Osteoblast (primary cell): ENCODE results near the gene ATG4B. TPM values are rescaled to one million over a fixed set of nuclear protein-coding genes. Genes with fewer than 3 reads are reported as not detected.
A peak's percentile ranks its signal among the peaks of the same experiment; 100 is the strongest.
"Not testable (repeated sequence)": the region's sequence is repeated elsewhere in the genome, so short reads cannot be mapped to it uniquely, and the experiment has no call there.

ENCODE experiments used
- DNase-seq: peaks from one replicate; pipeline ENCODE4 v3.0.0; 2011; ENCODE audit warnings: low spot score, mixed read lengths; ENCODE audit not compliant: insufficient read length; ENCODE audit errors: missing footprints
- H2AFZ ChIP-seq: 2 replicates; pipeline ENCODE4 v1.6.0; 2011; ENCODE audit warnings: mild to moderate bottlenecking, low read length
- H3K27ac ChIP-seq: 2 replicates; pipeline ENCODE4 v1.5.1; 2011; ENCODE audit warnings: mild to moderate bottlenecking, low read depth, low read length, moderate library complexity
- H3K27me3 ChIP-seq: 2 replicates; pipeline ENCODE4 v1.6.0; 2012; ENCODE audit warnings: mild to moderate bottlenecking, control low read depth, inconsistent platforms, low read length, moderate library complexity; ENCODE audit not compliant: insufficient read depth
- H3K36me3 ChIP-seq: 2 replicates; pipeline ENCODE4 v1.5.1; 2011; ENCODE audit warnings: mild to moderate bottlenecking, low read length, control low read depth, moderate library complexity; ENCODE audit not compliant: insufficient read depth
- H3K4me1 ChIP-seq: 2 replicates; pipeline ENCODE4 v1.5.1; 2011; ENCODE audit warnings: mild to moderate bottlenecking, low read length, control low read depth, moderate library complexity; ENCODE audit not compliant: insufficient read depth
- H3K4me2 ChIP-seq: 2 replicates; pipeline ENCODE4 v1.6.0; 2011; ENCODE audit warnings: mild to moderate bottlenecking, low read length; ENCODE audit not compliant: insufficient read depth
- H3K4me3 ChIP-seq: fragments of 200-600 bp; sonication (generic); 3 replicates; pipeline ENCODE4 v1.5.1; 2012; ENCODE audit warnings: mild to moderate bottlenecking, low read length, inconsistent platforms; ENCODE audit not compliant: insufficient read depth
- H3K79me2 ChIP-seq: 2 replicates; pipeline ENCODE4 v1.6.0; 2012; ENCODE audit warnings: mild to moderate bottlenecking, low read length, control low read depth, inconsistent platforms; ENCODE audit not compliant: insufficient read depth
- H3K9me3 ChIP-seq: 2 replicates; pipeline ENCODE4 v1.5.1; 2011; ENCODE audit warnings: low read depth, low read length, control low read depth
- H4K20me1 ChIP-seq: 2 replicates; pipeline ENCODE4 v1.6.0; 2012; ENCODE audit warnings: mild to moderate bottlenecking, low read length, control low read depth; ENCODE audit not compliant: insufficient read depth
- CTCF ChIP-seq: IDR thresholded peaks from 2 replicates; pipeline ENCODE4 v1.5.1; 2011; ENCODE audit warnings: mild to moderate bottlenecking, low read depth, low read length, moderate library complexity; ENCODE audit errors: extremely low read depth
- total RNA-seq: library from RNA; depleted of rRNA; stranded (reverse); fragments of >200 nt; gene quantifications from 2 replicates; pipeline ENCODE4 v1.2.3, GENCODE V29; 2012

Gene ATG4B
- total RNA-seq, 1 donor, result 42.7 TPM

- DNase-seq, result no peak
- no peak overlapping the region for H3K4me3 ChIP-seq
- H3K4me1 ChIP-seq, result no peaks in the 10 kb centered on the region
- H2AFZ ChIP-seq, result no peak overlapping the region
- peaks cover 2% of the 10 kb centered on the region for H3K79me2 ChIP-seq
- no peaks in the 10 kb centered on the region for H3K27me3 ChIP-seq
- peaks cover 54% of the 10 kb centered on the region for H3K36me3 ChIP-seq
- H3K27ac ChIP-seq, result no peak overlapping the region
- H3K9me3 ChIP-seq, result no peaks in the 10 kb centered on the region
- no peak overlapping the region for H3K4me2 ChIP-seq
- no peak for TF ChIP-seq CTCF
- H4K20me1 ChIP-seq, result peaks cover 9% of the 10 kb centered on the region
Measured at GRCh38 chr2:241658296-241658695, 20.8 kb downstream of the ATG4B start.

GRCh38 chr2:241659150-241659739 is 21.8 kb downstream of the ATG4B start:
- DNase-seq, result peak; percentile 92
- H3K36me3 ChIP-seq, result peaks cover 54% of the 10 kb centered on the region
- no peak overlapping the region for H3K27ac ChIP-seq
- peak; percentile 77 for TF ChIP-seq CTCF
- H3K27me3 ChIP-seq, result no peaks in the 10 kb centered on the region
- no peak overlapping the region for H3K4me2 ChIP-seq
- no peak overlapping the region for H3K4me3 ChIP-seq
- H4K20me1 ChIP-seq, result peaks cover 9% of the 10 kb centered on the region
- H2AFZ ChIP-seq, result no peak overlapping the region
- H3K4me1 ChIP-seq, result no peaks in the 10 kb centered on the region
- no peaks in the 10 kb centered on the region for H3K9me3 ChIP-seq
- H3K79me2 ChIP-seq, result no peaks in the 10 kb centered on the region

- no peak for TF ChIP-seq CTCF
Measured at GRCh38 chr2:241660593-241661213, 23.2 kb downstream of the ATG4B start.

GRCh38 chr2:241662731-241663130 is 25.2 kb downstream of the ATG4B start:
- H3K27me3 ChIP-seq, H3K4me2 ChIP-seq, H2AFZ ChIP-seq, DNase-seq, H3K27ac ChIP-seq, H3K4me3 ChIP-seq, H3K9me3 ChIP-seq, H4K20me1 ChIP-seq, H3K79me2 ChIP-seq: not testable (repeated sequence)
- Histone ChIP-seq H3K4me1 (peaks cover 19% of the 10 kb centered on the region), H3K36me3 (peaks cover 46% of the 10 kb centered on the region)

More at GRCh38 chr2:241660593-241661213, 23.2 kb downstream of the ATG4B start:
- DNase-seq, result no peak
- Histone ChIP-seq H3K4me1 (peaks cover 11% of the 10 kb centered on the region), H3K27ac (no peak overlapping the region), H3K4me3 (no peak overlapping the region), H4K20me1 (peaks cover 9% of the 10 kb centered on the region), H3K4me2 (no peak overlapping the region), H3K27me3 (no peaks in the 10 kb centered on the region), H3K36me3 (peaks cover 42% of the 10 kb centered on the region), H3K9me3 (no peaks in the 10 kb centered on the region), H3K79me2 (no peaks in the 10 kb centered on the region), H2AFZ (no peak overlapping the region)
